Measurements from ENCODE around the gene ANKDD1A.

- TF ChIP-seq CTCF (IDR thresholded peaks at IDR 0.05) (no peak), POLR2A (IDR thresholded peaks at IDR 0.05) (no peak)
Observed at GRCh38 chr15:64875641-64876223, 36.0 kb upstream of the ANKDD1A start.
